PC-9 (cell line): ENCODE measurements around the gene TNS4. TPM values are rescaled to one million over a fixed set of nuclear protein-coding genes. Genes with fewer than 3 reads are reported as not detected.

Source experiments
- BruUV-seq: library from RNA; stranded (reverse); fragments of 400-500 nt; replicated peaks from 2 replicates; lab custom pipeline; 2021; lab: Mats Ljungman, UMichigan
- CTCF ChIA-PET: fragments of 300-600 bp; sonication (Branson Sonifier 250); formaldehyde crosslinking; loops from one replicate; lab custom pipeline; 2022; ENCODE audit warnings: antibody characterized with exemption; lab: Charles Lee
- POLR2A ChIA-PET: fragments of 300-600 bp; sonication (Branson Sonifier 250); formaldehyde crosslinking; loops from one replicate; lab custom pipeline; 2022; ENCODE audit warnings: antibody characterized with exemption; ENCODE audit not compliant: unreplicated experiment; lab: Charles Lee
- DNase-seq, 2 experiments: peaks; one replicate each; pipeline versions ENCODE4 v3.0.0 to v3.0.0-alpha.2; 2015 to 2022; ENCODE audit warnings: mixed read lengths in 1 of 2
- H2AFZ ChIP-seq: fragments of 200-600 bp; sonication (generic); 2 replicates; pipeline ENCODE4 v1.8.1; 2017; ENCODE audit warnings: antibody characterized with exemption
- H3F3A ChIP-seq: fragments of 200-600 bp; sonication (generic); 2 replicates; pipeline ENCODE4 v1.8.1; 2017; ENCODE audit warnings: antibody characterized with exemption, mild to moderate bottlenecking, low read depth; ENCODE audit not compliant: insufficient read depth
- H3K27ac ChIP-seq: fragments of 200-600 bp; sonication (generic); 2 replicates; pipeline ENCODE4 v1.6.1; 2016; ENCODE audit warnings: mixed run types
- H3K27me3 ChIP-seq: fragments of 200-600 bp; sonication (generic); 2 replicates; pipeline ENCODE4 v1.6.1; 2016; ENCODE audit warnings: low read depth, mixed run types; ENCODE audit not compliant: insufficient read depth
- H3K36me3 ChIP-seq: fragments of 200-600 bp; sonication (generic); 2 replicates; pipeline ENCODE4 v1.6.1; 2016; ENCODE audit warnings: low read depth, mixed run types
- H3K4me1 ChIP-seq: fragments of 200-600 bp; sonication (generic); replicated peaks from 2 replicates; pipeline ENCODE4 v1.6.1; 2016; ENCODE audit warnings: mixed run types; ENCODE audit not compliant: insufficient read depth
- H3K4me2 ChIP-seq: fragments of 200-600 bp; sonication (generic); 2 replicates; pipeline ENCODE4 v1.6.1; 2017; ENCODE audit warnings: mixed run types
- H3K4me3 ChIP-seq: fragments of 200-600 bp; sonication (generic); 2 replicates; pipeline ENCODE4 v1.6.1; 2016; ENCODE audit warnings: mixed run types
- H3K79me2 ChIP-seq: fragments of 200-600 bp; sonication (generic); 2 replicates; pipeline ENCODE4 v1.6.1; 2017; ENCODE audit warnings: low read depth, mixed run types
- H3K9me2 ChIP-seq: fragments of 200-600 bp; sonication (generic); 2 replicates; pipeline ENCODE4 v1.8.1; 2017; ENCODE audit warnings: mild to moderate bottlenecking; ENCODE audit not compliant: insufficient read depth
- H3K9me3 ChIP-seq: fragments of 200-600 bp; sonication (generic); 2 replicates; pipeline ENCODE4 v1.8.1; 2016; ENCODE audit warnings: low read depth; ENCODE audit not compliant: insufficient read depth
- H4K20me1 ChIP-seq: fragments of 200-600 bp; sonication (generic); 2 replicates; pipeline ENCODE4 v1.8.1; 2017; ENCODE audit not compliant: insufficient read depth
- CTCF ChIP-seq: fragments of 200-600 bp; sonication (generic); conservative IDR thresholded peaks from 2 replicates; pipeline ENCODE4 v1.6.1; 2017; ENCODE audit warnings: mixed run types, antibody characterized with exemption, mild to moderate bottlenecking, moderate library complexity
- EZH2 ChIP-seq: fragments of 200-600 bp; sonication (generic); IDR thresholded peaks from 2 replicates; pipeline ENCODE4 v1.8.0; 2017; ENCODE audit warnings: antibody characterized with exemption, low read depth
- intact Hi-C: fragments of 100-400 bp; cut with micrococcal nuclease; formaldehyde crosslinking; loops from one replicate; pipeline ENCODE4 v1.10.0; 2022; ENCODE audit not compliant: unreplicated experiment
- total RNA-seq: library from RNA; stranded (reverse); gene quantifications from 2 replicates; pipeline ENCODE4 v1.2.3, GENCODE V29; 2021

TNS4 gene
- total RNA-seq, 1 experiment from 2014 or later = 17.4 TPM

- no peak for TF ChIP-seq EZH2
- H3K4me2 ChIP-seq = no peak overlapping the region
- ChIA-PET CTCF (no interaction called here), POLR2A (interaction anchor here (0.5 to 0.6 kb wide), 2 partner anchors 37 to 49 kb away, joined by 3 to 9 read pairs; no protein-coding TSS in a partner anchor)
- no peak overlapping the region for H3K27ac ChIP-seq
- H3K79me2 ChIP-seq = no peaks in the 10 kb centered on the region
- no peaks in the 10 kb centered on the region for H4K20me1 ChIP-seq
- DNase-seq = no peak
- no peak overlapping the region for H2AFZ ChIP-seq
- intact Hi-C loops = no loop called here
- H3K9me3 ChIP-seq = no peaks in the 10 kb centered on the region
- no peaks in the 10 kb centered on the region for H3K9me2 ChIP-seq
- H3K36me3 ChIP-seq = no peaks in the 10 kb centered on the region
- no peak overlapping the region for H3K4me3 ChIP-seq
- no TSS peak for BruUV-seq
- H3F3A ChIP-seq = peaks cover 34% of the 10 kb centered on the region; the same call in 1 of the 2 replicates
- H3K4me1 ChIP-seq = peaks cover 43% of the 10 kb centered on the region
- no peaks in the 10 kb centered on the region for H3K27me3 ChIP-seq
These were observed 21.5 kb downstream of the TNS4 start for GRCh38 chr17:40479754-40480480.

- Histone ChIP-seq H3K4me2 (no peak overlapping the region), H3K9me3 (no peaks in the 10 kb centered on the region), H3K9me2 (no peaks in the 10 kb centered on the region), H3K36me3 (no peaks in the 10 kb centered on the region), H3K4me3 (no peak overlapping the region), H3K4me1 (peaks cover 36% of the 10 kb centered on the region), H3K79me2 (no peaks in the 10 kb centered on the region), H2AFZ (no peak overlapping the region), H3K27me3 (no peaks in the 10 kb centered on the region), H3K27ac (no peak overlapping the region), H3F3A (peaks cover 30% of the 10 kb centered on the region; the same call in 1 of the 2 replicates), H4K20me1 (no peaks in the 10 kb centered on the region)
- no peak for DNase-seq
- no TSS peak for BruUV-seq
- TF ChIP-seq EZH2 (no peak), CTCF (no peak)
- CTCF ChIA-PET = interaction anchor here (0.6 kb wide), 2 partner anchors 32 to 55 kb away, joined by 8 to 9 read pairs; no protein-coding TSS in a partner anchor
- POLR2A ChIA-PET = no interaction called here
- intact Hi-C loops = no loop called here
These were observed 22.9 kb downstream of the TNS4 start for GRCh38 chr17:40478486-40478885.

GRCh38 chr17:40477796-40478195 is 23.6 kb downstream of the TNS4 start:
- H3K79me2 ChIP-seq = no peaks in the 10 kb centered on the region
- DNase-seq = no peak
- ChIA-PET CTCF (interaction anchor here (0.6 kb wide), 2 partner anchors 32 to 55 kb away, joined by 8 to 9 read pairs; no protein-coding TSS in a partner anchor), POLR2A (no interaction called here)
- no peak overlapping the region for H2AFZ ChIP-seq
- peaks cover 30% of the 10 kb centered on the region for H3K4me1 ChIP-seq
- BruUV-seq = no TSS peak
- no peaks in the 10 kb centered on the region for H4K20me1 ChIP-seq
- TF ChIP-seq EZH2 = no peak
- TF ChIP-seq CTCF = no peak
- no peaks in the 10 kb centered on the region for H3K27me3 ChIP-seq
- no peaks in the 10 kb centered on the region for H3K9me3 ChIP-seq
- H3K9me2 ChIP-seq = no peaks in the 10 kb centered on the region
- no peaks in the 10 kb centered on the region for H3K36me3 ChIP-seq
- no peak overlapping the region for H3K4me2 ChIP-seq
- intact Hi-C loops = no loop called here
- no peak overlapping the region for H3K4me3 ChIP-seq
- H3F3A ChIP-seq = peaks cover 24% of the 10 kb centered on the region; the same call in 1 of the 2 replicates
- H3K27ac ChIP-seq = no peak overlapping the region
